Left lung (tissue), 10 donors: ENCODE measurements around the gene PROM1. TPM values are rescaled to one million over a fixed set of nuclear protein-coding genes. Genes with fewer than 3 reads are reported as not detected.

Experiments used
- ATAC-seq: fragments of 200-7000 bp; cut with Tn5 transposase; one replicate; pipeline ENCODE4 v1.9.1; 2020; ENCODE audit warnings: moderate library complexity
- DNase-seq, 4 donors: peaks; one replicate each; pipeline ENCODE4 v3.0.0-alpha.2; 2013 to 2020
- H3K27ac ChIP-seq, 2 donors: fragments of 200-600 bp; sonication (generic) in 1 of 2; one replicate each; pipeline versions ENCODE4 v1.5.0 to v1.8.0; 2020 to 2021
- H3K27me3 ChIP-seq, 2 donors: fragments of 200-600 bp; sonication (generic) in 1 of 2; one replicate each; pipeline versions ENCODE4 v1.5.0 to v1.8.0; 2020 to 2021
- H3K36me3 ChIP-seq, 2 donors: fragments of 200-600 bp; sonication (generic) in 1 of 2; one replicate each; pipeline versions ENCODE4 v1.5.0 to v1.8.0; 2020 to 2021
- H3K4me1 ChIP-seq, 2 donors: fragments of 200-600 bp; one replicate each; pipeline ENCODE4 v1.8.0; 2021
- H3K4me3 ChIP-seq, 2 donors: fragments of 200-600 bp; sonication (generic) in 1 of 2; one replicate each; pipeline versions ENCODE4 v1.5.0 to v1.8.0; 2020 to 2021; ENCODE audit warnings: mild to moderate bottlenecking in 1 of 2
- H3K9me3 ChIP-seq, 2 donors: fragments of 200-600 bp; sonication (generic) in 1 of 2; one replicate each; pipeline versions ENCODE4 v1.5.0 to v1.8.0; 2020 to 2021
- intact Hi-C, 2 donors: fragments of 100-400 bp; cut with DNase I; formaldehyde crosslinking; loops; one replicate each; pipeline versions ENCODE4 v1.11.2 to v1.14.2; 2022
- polyA plus RNA-seq, 6 donors: library from polyadenylated mRNA; unstranded; fragments of 120-200 nt; gene quantifications; one replicate each; pipeline ENCODE4 v1.2.1, GENCODE V29; 2013; ENCODE audit not compliant: insufficient read length in 6 of 6
- total RNA-seq, 2 donors: library from RNA; stranded (reverse); fragmentation: NEBNext Ultra II Directional; extraction: Animal tissue kit (Norgen Biotek cat#: 25700); gene quantifications; one replicate each; pipeline ENCODE4 v1.2.1, GENCODE V29; 2021
- TF ChIP-seq, protein P1 (sequence below), 2 donors: fragments of 200-600 bp; sonication (generic) in 1 of 2; IDR thresholded peaks; one replicate each; pipeline versions ENCODE4 v1.5.0 to v1.8.0; 2021; ENCODE audit warnings: antibody characterized with exemption in 2 of 2
- donor health status: DM: no; HTN: yes; CAD: no.
- donor health status: DM: no; HTN: no; CAD: no.

PROM1 gene
- total and polyA plus RNA-seq, 8 donors, result 11.2 to 37.1 (median 25.2) TPM; not detected in 1

DNA sequence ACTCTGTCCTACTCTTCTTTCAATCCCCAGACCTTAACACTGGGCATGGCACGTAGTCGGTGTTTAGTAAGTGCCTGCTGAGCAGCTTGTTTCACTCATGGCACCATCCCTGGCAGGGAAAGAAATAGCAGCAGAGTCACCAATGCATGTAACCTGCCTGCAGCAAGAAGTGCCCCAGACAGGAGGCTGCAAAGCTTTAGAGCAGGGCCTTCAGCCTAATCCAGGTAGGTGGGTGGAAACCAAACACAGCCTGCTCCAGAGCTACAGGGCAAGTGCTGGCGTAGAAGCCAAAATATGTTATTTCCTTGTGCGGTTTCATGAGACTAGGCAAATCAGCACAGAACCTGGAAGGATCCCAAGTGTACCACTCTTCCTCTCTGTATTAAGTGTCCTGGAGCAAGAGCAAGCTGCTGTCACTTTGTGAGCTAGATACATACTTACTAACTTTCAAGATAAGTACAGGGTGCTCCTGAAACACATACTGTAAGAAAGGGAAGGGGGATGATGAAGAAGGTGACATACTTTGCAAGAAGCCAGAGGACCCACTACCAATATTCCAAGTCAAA, 5.5 kb downstream of the PROM1 start:
- no peaks in the 10 kb centered on the region for H3K36me3 ChIP-seq
- ATAC-seq (peak; percentile 45), DNase-seq (peak in 1 of 4 donors; percentile 63)
- peaks cover 26 to 40% of the 10 kb centered on the region in 2 donors for H3K27me3 ChIP-seq
- no peak overlapping the region for H3K4me3 ChIP-seq
- no peaks in the 10 kb centered on the region for H3K9me3 ChIP-seq
- intact Hi-C loops, result no loop called here
- H3K27ac ChIP-seq, result no peak overlapping the region
- peaks cover 8 to 18% of the 10 kb centered on the region in 2 donors for H3K4me1 ChIP-seq
- TF ChIP-seq, protein P1, sequence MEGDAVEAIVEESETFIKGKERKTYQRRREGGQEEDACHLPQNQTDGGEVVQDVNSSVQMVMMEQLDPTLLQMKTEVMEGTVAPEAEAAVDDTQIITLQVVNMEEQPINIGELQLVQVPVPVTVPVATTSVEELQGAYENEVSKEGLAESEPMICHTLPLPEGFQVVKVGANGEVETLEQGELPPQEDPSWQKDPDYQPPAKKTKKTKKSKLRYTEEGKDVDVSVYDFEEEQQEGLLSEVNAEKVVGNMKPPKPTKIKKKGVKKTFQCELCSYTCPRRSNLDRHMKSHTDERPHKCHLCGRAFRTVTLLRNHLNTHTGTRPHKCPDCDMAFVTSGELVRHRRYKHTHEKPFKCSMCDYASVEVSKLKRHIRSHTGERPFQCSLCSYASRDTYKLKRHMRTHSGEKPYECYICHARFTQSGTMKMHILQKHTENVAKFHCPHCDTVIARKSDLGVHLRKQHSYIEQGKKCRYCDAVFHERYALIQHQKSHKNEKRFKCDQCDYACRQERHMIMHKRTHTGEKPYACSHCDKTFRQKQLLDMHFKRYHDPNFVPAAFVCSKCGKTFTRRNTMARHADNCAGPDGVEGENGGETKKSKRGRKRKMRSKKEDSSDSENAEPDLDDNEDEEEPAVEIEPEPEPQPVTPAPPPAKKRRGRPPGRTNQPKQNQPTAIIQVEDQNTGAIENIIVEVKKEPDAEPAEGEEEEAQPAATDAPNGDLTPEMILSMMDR (IDR thresholded peaks at IDR 0.05), result no peak

DNA sequence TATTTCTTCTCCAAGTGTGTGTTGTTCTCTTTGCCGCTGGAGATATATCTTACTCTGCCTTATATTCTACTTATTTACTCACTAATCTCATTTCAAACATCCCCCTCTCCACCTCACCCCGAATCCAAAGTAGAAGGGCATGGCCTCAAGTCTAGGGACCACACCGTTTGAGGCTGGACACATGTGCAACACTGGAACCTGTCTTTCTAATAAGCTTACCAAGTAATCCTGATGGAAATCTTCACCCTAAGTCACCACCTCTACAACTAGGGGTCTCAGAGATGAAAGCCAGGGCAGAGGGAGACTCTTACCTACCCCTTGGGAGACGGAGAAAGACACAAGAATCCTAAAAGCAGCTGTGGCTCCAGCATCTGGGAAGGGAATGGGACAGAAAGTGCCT, 6.0 kb downstream of the PROM1 start:
- peaks cover 21 to 35% of the 10 kb centered on the region in 2 donors for H3K27me3 ChIP-seq
- intact Hi-C loops, result no loop called here
- ATAC-seq (no peak), DNase-seq (no peak)
- peaks cover 7 to 14% of the 10 kb centered on the region in 2 donors for H3K4me1 ChIP-seq
- TF ChIP-seq, protein P1 (IDR thresholded peaks at IDR 0.05), result no peak
- no peak overlapping the region for H3K27ac ChIP-seq
- H3K4me3 ChIP-seq, result no peak overlapping the region
- no peaks in the 10 kb centered on the region for H3K9me3 ChIP-seq
- no peaks in the 10 kb centered on the region for H3K36me3 ChIP-seq

GRCh38 chr4:16075975-16076757, 7.7 kb downstream of the PROM1 start:
- Histone ChIP-seq H3K27ac (no peak overlapping the region), H3K4me3 (no peak overlapping the region), H3K9me3 (no peaks in the 10 kb centered on the region), H3K4me1 (no peaks in the 10 kb centered on the region), H3K27me3 (peaks cover 6 to 21% of the 10 kb centered on the region in 2 donors), H3K36me3 (no peaks in the 10 kb centered on the region)
- intact Hi-C loops, result no loop called here
- TF ChIP-seq, protein P1 (IDR thresholded peaks at IDR 0.05), result no peak
- DNase-seq (no peak), ATAC-seq (no peak)

- DNase-seq, result no peak
- Histone ChIP-seq H3K4me3 (no peak overlapping the region), H3K9me3 (no peaks in the 10 kb centered on the region), H3K36me3 (no peaks in the 10 kb centered on the region), H3K27me3 (peaks cover 0 to 10% of the 10 kb centered on the region in 2 donors), H3K4me1 (no peaks in the 10 kb centered on the region), H3K27ac (no peak overlapping the region)
- no peak for ATAC-seq
- intact Hi-C loops, result no loop called here
- TF ChIP-seq, protein P1 (IDR thresholded peaks at IDR 0.05), result no peak
Observed at GRCh38 chr4:16075061-16075460, 8.8 kb downstream of the PROM1 start.

GRCh38 chr4:16072168-16072567, 11.7 kb downstream of the PROM1 start:
- intact Hi-C loops, result no loop called here
- Histone ChIP-seq H3K9me3 (no peaks in the 10 kb centered on the region), H3K27ac (no peak overlapping the region)

More at GRCh38 chr4:16072168-16072567, 11.7 kb downstream of the PROM1 start:
- Histone ChIP-seq H3K4me1 (no peaks in the 10 kb centered on the region), H3K4me3 (no peak overlapping the region), H3K27me3 (no peaks in the 10 kb centered on the region), H3K36me3 (no peaks in the 10 kb centered on the region)
- no peak for DNase-seq
- ATAC-seq, result no peak
- TF ChIP-seq, protein P1 (IDR thresholded peaks at IDR 0.05), result no peak
